NCI-H128 (cell line): Measurements from ENCODE around the gene FDCSP.
"Not testable (repeated sequence)": the region's sequence is repeated elsewhere in the genome, so short reads cannot be mapped to it uniquely, and the experiment has no call there.

Experiments
- DNase-seq: peaks from one replicate; lab custom pipeline; 2025; ENCODE audit not compliant: unreplicated experiment; lab: John Stamatoyannopoulos, UW

FDCSP gene

DNA sequence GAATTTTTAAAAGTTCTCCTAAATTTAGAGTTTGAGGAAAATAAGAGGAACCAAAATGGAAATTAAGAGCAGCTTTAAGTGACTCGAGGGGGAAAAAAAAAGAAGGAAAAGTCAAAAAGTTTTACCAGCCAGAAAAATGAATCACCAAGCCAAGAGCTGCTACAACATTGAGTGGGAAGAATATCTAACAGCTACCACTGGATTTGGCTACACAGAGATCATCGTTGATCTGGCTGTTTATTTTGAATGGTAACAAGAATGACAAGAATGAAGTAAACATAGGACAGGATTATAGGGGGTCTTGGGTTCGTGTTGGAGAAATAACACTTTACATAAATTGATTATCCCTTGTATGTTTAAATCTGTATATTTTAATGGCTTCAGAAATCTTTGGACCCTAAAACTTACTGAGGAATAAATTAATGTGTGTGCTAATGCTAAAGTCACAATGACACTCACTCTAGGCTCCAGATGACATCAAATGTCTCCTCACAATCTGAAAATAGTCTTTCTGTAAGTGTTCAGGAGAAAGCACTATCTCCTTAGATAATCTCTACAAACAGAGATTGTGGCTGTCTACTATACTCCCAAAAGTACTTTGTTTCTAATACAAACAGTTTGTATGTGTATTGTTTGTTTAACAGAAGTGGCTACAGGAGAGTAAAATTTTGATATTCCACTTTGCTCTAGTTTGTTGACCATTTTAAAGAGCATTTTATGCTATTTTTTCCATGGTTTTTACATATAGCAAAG, 13.4 kb downstream of the FDCSP start:
- no peak for DNase-seq

DNA sequence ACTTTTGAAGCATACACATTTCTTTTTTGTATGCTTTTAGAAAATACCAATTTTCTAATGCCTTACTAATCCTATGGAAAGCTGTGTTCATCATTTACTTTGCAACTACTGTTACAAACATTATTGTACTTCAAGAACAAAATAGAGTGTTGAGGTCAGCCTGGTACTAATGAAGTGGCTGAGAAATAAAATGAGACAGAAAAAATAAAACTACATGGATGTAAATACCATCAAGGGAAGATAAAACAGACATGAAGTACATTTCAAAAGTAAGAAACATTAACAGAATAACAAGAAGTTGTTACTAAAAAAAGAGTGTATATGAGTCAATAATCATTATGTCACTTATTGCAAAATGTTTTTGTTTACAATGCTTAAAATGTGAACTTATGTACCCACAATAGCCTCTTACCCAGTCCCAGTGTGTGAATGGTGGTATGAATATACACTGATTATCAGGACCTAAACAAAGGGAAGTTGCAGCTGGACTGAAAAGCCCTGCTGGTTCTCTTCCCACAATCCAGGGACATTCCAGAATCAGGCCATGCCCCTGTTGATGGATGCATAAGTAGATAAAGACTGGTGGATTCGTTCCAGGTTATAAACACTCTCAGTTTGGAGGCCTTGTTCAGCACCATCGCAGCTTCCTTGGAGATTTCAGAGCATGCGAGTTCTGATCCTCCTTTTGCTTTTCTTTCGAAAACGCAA, 14.1 kb downstream of the FDCSP start:
- no peak for DNase-seq

DNA sequence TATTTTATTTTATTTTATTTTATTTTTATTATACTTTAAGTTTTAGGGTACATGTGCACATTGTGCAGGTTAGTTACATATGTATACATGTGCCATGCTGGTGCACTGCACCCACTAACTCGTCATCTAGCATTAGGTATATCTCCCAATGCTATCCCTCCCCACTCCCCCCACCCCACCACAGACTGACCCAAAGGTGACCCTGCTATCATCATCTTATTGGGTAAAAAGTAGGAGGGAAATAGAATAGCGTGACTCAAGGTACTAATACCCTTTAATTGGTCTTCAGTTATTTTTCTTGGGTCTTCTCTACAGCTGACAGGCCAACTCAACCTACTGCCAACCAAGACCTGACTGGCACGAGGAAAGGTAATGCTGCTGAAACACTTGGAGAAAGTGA, 16.4 kb downstream of the FDCSP start, which contains the start of gene CSN3:
CSN3 (plus strand) TSS at position 301 of the 400 bp plus-strand sequence. CDS start 2,223 bp downstream, outside the sequence.
- DNase-seq, result not testable (repeated sequence)

DNA sequence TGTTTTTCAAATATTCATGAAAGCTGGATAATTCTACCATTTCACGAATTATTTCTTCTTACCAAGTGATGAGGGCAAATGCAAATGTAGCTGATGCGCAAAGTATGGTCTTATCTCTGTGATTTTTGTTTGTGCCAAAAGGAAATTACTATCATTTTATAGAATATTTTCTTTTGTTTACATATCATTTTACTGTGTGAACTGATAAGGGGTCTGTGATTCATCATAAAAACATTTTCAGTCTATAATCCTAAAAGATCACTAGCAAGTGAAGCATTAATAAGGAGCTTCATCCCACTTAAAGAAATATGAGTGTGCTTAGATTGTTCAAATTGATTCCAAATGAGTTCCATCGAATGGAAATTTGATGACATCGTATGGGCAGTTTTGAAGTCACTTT, 17.2 kb downstream of the FDCSP start:
- no peak for DNase-seq

DNA sequence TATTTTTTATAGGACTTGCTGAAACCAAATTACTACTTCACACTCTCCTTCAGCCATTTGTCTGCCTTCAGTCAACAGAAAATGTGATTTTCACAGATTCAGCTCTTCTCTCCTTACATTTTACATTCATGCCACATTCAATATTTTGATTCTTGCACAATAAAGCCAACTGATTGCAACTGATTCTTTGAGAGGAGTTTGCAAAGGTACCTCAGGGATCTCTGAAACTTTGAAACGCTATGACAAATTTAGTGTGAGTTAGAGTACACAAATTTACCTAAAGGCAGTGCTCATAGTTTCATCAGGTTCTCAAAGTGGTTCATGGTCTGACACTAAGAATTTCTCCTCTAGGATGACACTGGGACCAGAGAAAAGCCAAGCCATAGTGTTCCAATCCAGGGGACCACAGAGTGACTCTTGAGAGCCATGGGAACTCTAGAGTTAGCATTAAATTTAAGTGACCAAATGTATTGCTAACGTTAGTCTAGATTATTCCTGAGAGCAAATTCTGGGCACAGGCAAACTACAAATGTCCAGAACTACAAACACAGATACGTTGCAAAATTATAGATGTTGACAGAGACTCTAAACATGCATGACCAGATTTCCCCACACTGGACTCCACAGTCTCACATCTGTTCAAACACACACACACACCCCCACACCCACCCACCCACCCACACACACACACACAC, 25.5 kb downstream of the FDCSP start:
- DNase-seq, result no peak

DNA sequence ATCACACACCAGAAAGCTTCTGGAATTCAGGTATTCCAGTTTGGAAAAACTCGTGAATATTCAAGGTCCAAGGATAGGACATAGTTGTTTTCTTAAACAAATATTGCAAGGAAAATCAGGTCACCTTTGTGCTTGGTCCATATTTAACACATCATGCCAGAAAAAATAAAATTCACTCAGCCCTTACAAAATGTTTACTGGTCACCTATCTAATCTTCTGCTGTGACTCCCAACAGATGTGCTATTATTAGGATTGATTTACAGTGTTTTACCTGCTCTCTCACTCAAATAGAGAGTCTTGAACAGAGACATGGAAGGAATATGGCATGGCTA, 26.0 kb downstream of the FDCSP start:
- no peak for DNase-seq

DNA sequence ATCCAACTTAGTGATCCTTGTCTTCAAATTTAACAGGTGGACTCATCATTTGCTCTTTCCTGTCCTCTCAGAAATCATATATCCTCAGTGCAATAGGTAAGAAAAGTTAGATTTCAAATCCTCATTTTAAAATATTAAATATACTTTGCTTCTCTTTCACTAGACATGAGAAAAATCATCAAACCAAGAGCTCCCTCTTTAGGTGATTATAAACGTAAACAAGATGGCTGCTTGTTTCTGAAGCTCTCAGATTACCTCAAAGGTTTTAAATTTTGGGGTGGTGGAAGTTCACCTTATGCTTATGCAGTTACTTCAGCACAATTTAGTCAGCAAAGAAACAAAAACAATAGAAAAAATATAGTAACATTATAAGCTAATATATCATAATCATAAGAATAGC, 43.8 kb downstream of the FDCSP start:
- DNase-seq, result no peak

DNA sequence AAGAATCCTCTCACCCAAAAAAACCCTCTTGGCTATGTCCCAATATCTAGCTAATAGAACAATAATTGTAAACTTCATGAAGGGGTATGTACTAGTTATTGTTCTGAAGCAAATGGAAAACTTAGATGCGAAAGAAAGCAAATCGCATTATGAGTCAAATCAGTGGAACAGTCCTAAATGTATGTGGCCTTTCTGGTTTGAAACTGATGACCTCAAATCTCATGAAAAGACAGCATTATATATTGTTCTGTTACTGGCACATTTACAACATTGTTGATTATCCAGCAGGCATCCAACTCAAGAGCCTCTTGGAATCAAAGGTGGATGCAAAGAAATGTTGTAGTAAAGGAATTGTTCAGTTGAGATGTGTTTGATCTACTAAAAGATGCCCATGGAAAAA, 51.2 kb downstream of the FDCSP start:
- DNase-seq, result no peak

DNA sequence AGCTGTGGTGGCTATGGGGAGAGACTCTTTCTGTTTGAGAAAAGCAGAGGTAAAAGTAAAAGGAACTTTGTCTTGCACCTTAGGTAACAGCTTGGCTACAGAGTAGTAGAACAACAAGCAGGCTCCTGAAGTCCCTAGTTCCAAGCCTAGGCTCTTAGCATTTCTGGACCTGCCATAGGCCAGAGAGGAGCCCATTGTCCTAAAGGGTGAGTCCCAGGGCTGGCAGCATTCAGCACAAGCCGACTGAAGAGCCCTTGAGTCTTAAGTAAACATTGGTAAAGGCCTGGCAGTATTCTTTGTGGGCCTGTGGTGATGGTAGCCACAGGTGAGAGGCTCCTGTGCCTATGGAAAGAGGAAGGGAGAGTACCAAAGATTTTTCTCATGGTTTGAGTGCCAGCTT, 54.6 kb downstream of the FDCSP start:
- no peak for DNase-seq
